WTC11 (cell line): ENCODE measurements around the gene HSFX3. TPM values are rescaled to one million over a fixed set of nuclear protein-coding genes. Genes with fewer than 3 reads are reported as not detected.

Experiments
- ATAC-seq: fragments of 200-7000 bp; cut with Tn5 transposase; 2 replicates; pipeline ENCODE4 v1.10.0; 2021; ENCODE audit warnings: mild to moderate bottlenecking, moderate library complexity
- CTCF ChIA-PET: fragments of 300-600 bp; sonication (Branson Sonifier 250); formaldehyde crosslinking; loops from one replicate; lab custom pipeline; 2021; ENCODE audit warnings: antibody characterized with exemption; lab: Charles Lee
- POLR2A ChIA-PET: fragments of 350-600 bp; sonication (Branson Sonifier 250); formaldehyde crosslinking; loops from one replicate; lab custom pipeline; 2021; ENCODE audit warnings: antibody characterized with exemption; lab: Charles Lee
- DNase-seq: peaks from one replicate; pipeline ENCODE4 v3.0.0; 2021; ENCODE audit warnings: low spot score
- H3K27ac Mint-ChIP-seq: 2 replicates; pipeline ENCODE4 v1.8.0; 2021; ENCODE audit warnings: mixed read lengths
- H3K27me3 Mint-ChIP-seq: 2 replicates; pipeline ENCODE4 v1.8.0; 2021; ENCODE audit warnings: low read depth, mild to moderate bottlenecking, moderate library complexity, mixed read lengths
- H3K36me3 Mint-ChIP-seq: 2 replicates; pipeline ENCODE4 v1.8.0; 2021; ENCODE audit warnings: mixed read lengths
- H3K4me1 Mint-ChIP-seq: 2 replicates; pipeline ENCODE4 v1.8.0; 2022; ENCODE audit warnings: mixed read lengths
- H3K4me3 Mint-ChIP-seq: 2 replicates; pipeline ENCODE4 v1.8.0; 2021; ENCODE audit warnings: mild to moderate bottlenecking, moderate library complexity, mixed read lengths
- H3K9me3 Mint-ChIP-seq: 2 replicates; pipeline ENCODE4 v1.8.0; 2021; ENCODE audit warnings: mixed read lengths
- CREB1 ChIP-seq: sonication (generic); formaldehyde crosslinking; IDR thresholded peaks from 2 replicates; pipeline ENCODE4 v1.8.0; 2023; ENCODE audit warnings: mild to moderate bottlenecking, missing genetic modification reagents
- CREM ChIP-seq: sonication (generic); formaldehyde crosslinking; IDR thresholded peaks from 2 replicates; pipeline ENCODE4 v1.8.1; 2022; ENCODE audit warnings: mild to moderate bottlenecking, missing genetic modification reagents, moderate library complexity
- EMX1 ChIP-seq: fragments of 250-450 bp; sonication (Bioruptor Pico); IDR thresholded peaks from 2 replicates; pipeline ENCODE4 v1.8.0; 2021; ENCODE audit warnings: mild to moderate bottlenecking
- KAT7 ChIP-seq: sonication (generic); formaldehyde crosslinking; IDR thresholded peaks from 2 replicates; pipeline ENCODE4 v1.8.1; 2023; ENCODE audit warnings: missing genetic modification reagents, mild to moderate bottlenecking, borderline replicate concordance
- NFYB ChIP-seq: sonication (generic); formaldehyde crosslinking; conservative IDR thresholded peaks from 2 replicates; pipeline ENCODE4 v1.8.0; 2022; ENCODE audit warnings: low read depth, missing genetic modification reagents
- NR2C2 ChIP-seq: sonication (generic); formaldehyde crosslinking; IDR thresholded peaks from 2 replicates; pipeline ENCODE4 v1.8.0; 2022; ENCODE audit warnings: mild to moderate bottlenecking, missing genetic modification reagents
- SP1 ChIP-seq: sonication (generic); formaldehyde crosslinking; conservative IDR thresholded peaks from 2 replicates; pipeline ENCODE4 v1.8.1; 2022; ENCODE audit warnings: missing genetic modification reagents
- TCF7 ChIP-seq: sonication (generic); formaldehyde crosslinking; IDR thresholded peaks from 2 replicates; pipeline ENCODE4 v1.8.0; 2022; ENCODE audit warnings: mild to moderate bottlenecking, low read depth, missing genetic modification reagents, moderate library complexity
- TEAD4 ChIP-seq: sonication (generic); formaldehyde crosslinking; IDR thresholded peaks from 2 replicates; pipeline ENCODE4 v1.8.0; 2022; ENCODE audit warnings: mild to moderate bottlenecking, missing genetic modification reagents
- USF1 ChIP-seq: sonication (generic); formaldehyde crosslinking; IDR thresholded peaks from 2 replicates; pipeline ENCODE4 v1.8.0; 2022; ENCODE audit warnings: mild to moderate bottlenecking, missing genetic modification reagents
- ZBTB43 ChIP-seq: sonication (generic); formaldehyde crosslinking; IDR thresholded peaks from 2 replicates; pipeline ENCODE4 v1.8.1; 2023; ENCODE audit warnings: mild to moderate bottlenecking, missing genetic modification reagents
- ZNF232 ChIP-seq: sonication (generic); formaldehyde crosslinking; IDR thresholded peaks from 2 replicates; pipeline ENCODE4 v1.8.0; 2022; ENCODE audit warnings: mild to moderate bottlenecking, missing genetic modification reagents
- ZNF396 ChIP-seq: fragments of 250-450 bp; sonication (Bioruptor Pico); IDR thresholded peaks from 2 replicates; pipeline ENCODE4 v1.8.0; 2021; ENCODE audit warnings: mild to moderate bottlenecking, moderate library complexity, borderline replicate concordance
- ZNF416 ChIP-seq: fragments of 250-450 bp; sonication (Bioruptor Pico); IDR thresholded peaks from 2 replicates; pipeline ENCODE4 v1.9.0; 2021; ENCODE audit warnings: mild to moderate bottlenecking, inconsistent platforms
- total RNA-seq: library from RNA; stranded (reverse); gene quantifications from 3 replicates; pipeline ENCODE4 v1.2.3, GENCODE V29; 2021
- TF ChIP-seq, protein P1 (sequence below): sonication (generic); formaldehyde crosslinking; IDR thresholded peaks from 2 replicates; pipeline ENCODE4 v1.8.1; 2022; ENCODE audit warnings: mild to moderate bottlenecking, missing genetic modification reagents, moderate library complexity, borderline replicate concordance
- TF ChIP-seq, protein P2 (sequence below): sonication (generic); formaldehyde crosslinking; IDR thresholded peaks from 2 replicates; pipeline ENCODE4 v1.8.0; 2023; ENCODE audit warnings: missing genetic modification reagents, mild to moderate bottlenecking, borderline replicate concordance
- TF ChIP-seq, protein P3 (sequence below): sonication (generic); formaldehyde crosslinking; IDR thresholded peaks from 2 replicates; pipeline ENCODE4 v1.8.1; 2023; ENCODE audit warnings: mild to moderate bottlenecking, missing genetic modification reagents, borderline replicate concordance
- TF ChIP-seq, protein P4 (sequence below): sonication (generic); formaldehyde crosslinking; IDR thresholded peaks from 2 replicates; pipeline ENCODE4 v1.8.0; 2023; ENCODE audit warnings: mild to moderate bottlenecking, missing genetic modification reagents

The HSFX3 gene
- total RNA-seq, 1 experiment from 2014 or later: not detected

DNA sequence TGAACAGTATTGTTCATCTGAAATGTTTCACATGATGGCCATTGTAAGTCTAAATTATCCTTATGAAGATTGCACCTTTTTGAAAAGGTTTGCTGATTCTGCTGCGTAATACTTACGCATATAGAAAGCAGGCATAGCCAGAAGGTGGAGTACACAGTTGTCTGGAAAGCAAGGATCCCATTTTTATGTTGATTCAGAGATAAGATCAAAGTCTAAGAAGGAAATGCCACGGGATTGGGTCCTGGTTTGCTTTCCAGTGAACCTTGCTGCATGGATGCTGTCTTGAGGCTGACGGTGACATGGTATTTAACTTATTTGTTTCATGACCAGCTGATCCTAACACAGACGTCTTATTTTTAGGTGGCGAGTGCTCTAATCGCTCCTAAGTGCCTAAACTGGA, 22.0 kb upstream of the HSFX3 start:
- Mint-ChIP-seq H3K27ac (no peak overlapping the region), H3K27me3 (no peaks in the 10 kb centered on the region; the same call in none of the 2 replicates), H3K4me3 (no peak overlapping the region), H3K9me3 (no peaks in the 10 kb centered on the region), H3K36me3 (no peaks in the 10 kb centered on the region), H3K4me1 (no peaks in the 10 kb centered on the region; the same call in 1 of the 2 replicates)
- DNase-seq: no peak
- CTCF ChIA-PET: no interaction called here
- TF ChIP-seq NFYB (no peak), SP1 (no peak), ZNF396 (CRISPR knock-in tag) (no peak), CREB1 (CRISPR knock-in tag) (no peak), EMX1 (CRISPR knock-in tag) (no peak), CREM (CRISPR knock-in tag) (no peak), TCF7 (CRISPR knock-in tag) (no peak), TEAD4 (CRISPR knock-in tag) (no peak), KAT7 (no peak), USF1 (CRISPR knock-in tag) (no peak), ZBTB43 (CRISPR knock-in tag) (no peak), NR2C2 (CRISPR knock-in tag) (no peak)
- TF ChIP-seq, protein P1, sequence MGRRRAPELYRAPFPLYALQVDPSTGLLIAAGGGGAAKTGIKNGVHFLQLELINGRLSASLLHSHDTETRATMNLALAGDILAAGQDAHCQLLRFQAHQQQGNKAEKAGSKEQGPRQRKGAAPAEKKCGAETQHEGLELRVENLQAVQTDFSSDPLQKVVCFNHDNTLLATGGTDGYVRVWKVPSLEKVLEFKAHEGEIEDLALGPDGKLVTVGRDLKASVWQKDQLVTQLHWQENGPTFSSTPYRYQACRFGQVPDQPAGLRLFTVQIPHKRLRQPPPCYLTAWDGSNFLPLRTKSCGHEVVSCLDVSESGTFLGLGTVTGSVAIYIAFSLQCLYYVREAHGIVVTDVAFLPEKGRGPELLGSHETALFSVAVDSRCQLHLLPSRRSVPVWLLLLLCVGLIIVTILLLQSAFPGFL: no peak
- TF ChIP-seq, protein P2, sequence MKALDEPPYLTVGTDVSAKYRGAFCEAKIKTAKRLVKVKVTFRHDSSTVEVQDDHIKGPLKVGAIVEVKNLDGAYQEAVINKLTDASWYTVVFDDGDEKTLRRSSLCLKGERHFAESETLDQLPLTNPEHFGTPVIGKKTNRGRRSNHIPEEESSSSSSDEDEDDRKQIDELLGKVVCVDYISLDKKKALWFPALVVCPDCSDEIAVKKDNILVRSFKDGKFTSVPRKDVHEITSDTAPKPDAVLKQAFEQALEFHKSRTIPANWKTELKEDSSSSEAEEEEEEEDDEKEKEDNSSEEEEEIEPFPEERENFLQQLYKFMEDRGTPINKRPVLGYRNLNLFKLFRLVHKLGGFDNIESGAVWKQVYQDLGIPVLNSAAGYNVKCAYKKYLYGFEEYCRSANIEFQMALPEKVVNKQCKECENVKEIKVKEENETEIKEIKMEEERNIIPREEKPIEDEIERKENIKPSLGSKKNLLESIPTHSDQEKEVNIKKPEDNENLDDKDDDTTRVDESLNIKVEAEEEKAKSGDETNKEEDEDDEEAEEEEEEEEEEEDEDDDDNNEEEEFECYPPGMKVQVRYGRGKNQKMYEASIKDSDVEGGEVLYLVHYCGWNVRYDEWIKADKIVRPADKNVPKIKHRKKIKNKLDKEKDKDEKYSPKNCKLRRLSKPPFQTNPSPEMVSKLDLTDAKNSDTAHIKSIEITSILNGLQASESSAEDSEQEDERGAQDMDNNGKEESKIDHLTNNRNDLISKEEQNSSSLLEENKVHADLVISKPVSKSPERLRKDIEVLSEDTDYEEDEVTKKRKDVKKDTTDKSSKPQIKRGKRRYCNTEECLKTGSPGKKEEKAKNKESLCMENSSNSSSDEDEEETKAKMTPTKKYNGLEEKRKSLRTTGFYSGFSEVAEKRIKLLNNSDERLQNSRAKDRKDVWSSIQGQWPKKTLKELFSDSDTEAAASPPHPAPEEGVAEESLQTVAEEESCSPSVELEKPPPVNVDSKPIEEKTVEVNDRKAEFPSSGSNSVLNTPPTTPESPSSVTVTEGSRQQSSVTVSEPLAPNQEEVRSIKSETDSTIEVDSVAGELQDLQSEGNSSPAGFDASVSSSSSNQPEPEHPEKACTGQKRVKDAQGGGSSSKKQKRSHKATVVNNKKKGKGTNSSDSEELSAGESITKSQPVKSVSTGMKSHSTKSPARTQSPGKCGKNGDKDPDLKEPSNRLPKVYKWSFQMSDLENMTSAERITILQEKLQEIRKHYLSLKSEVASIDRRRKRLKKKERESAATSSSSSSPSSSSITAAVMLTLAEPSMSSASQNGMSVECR (CRISPR knock-in tag): no peak
- TF ChIP-seq, protein P3, sequence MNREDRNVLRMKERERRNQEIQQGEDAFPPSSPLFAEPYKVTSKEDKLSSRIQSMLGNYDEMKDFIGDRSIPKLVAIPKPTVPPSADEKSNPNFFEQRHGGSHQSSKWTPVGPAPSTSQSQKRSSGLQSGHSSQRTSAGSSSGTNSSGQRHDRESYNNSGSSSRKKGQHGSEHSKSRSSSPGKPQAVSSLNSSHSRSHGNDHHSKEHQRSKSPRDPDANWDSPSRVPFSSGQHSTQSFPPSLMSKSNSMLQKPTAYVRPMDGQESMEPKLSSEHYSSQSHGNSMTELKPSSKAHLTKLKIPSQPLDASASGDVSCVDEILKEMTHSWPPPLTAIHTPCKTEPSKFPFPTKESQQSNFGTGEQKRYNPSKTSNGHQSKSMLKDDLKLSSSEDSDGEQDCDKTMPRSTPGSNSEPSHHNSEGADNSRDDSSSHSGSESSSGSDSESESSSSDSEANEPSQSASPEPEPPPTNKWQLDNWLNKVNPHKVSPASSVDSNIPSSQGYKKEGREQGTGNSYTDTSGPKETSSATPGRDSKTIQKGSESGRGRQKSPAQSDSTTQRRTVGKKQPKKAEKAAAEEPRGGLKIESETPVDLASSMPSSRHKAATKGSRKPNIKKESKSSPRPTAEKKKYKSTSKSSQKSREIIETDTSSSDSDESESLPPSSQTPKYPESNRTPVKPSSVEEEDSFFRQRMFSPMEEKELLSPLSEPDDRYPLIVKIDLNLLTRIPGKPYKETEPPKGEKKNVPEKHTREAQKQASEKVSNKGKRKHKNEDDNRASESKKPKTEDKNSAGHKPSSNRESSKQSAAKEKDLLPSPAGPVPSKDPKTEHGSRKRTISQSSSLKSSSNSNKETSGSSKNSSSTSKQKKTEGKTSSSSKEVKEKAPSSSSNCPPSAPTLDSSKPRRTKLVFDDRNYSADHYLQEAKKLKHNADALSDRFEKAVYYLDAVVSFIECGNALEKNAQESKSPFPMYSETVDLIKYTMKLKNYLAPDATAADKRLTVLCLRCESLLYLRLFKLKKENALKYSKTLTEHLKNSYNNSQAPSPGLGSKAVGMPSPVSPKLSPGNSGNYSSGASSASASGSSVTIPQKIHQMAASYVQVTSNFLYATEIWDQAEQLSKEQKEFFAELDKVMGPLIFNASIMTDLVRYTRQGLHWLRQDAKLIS: no peak
- TF ChIP-seq, all 79 proteins: peak for 0
- no peak for ATAC-seq
- POLR2A ChIA-PET: no interaction called here

DNA sequence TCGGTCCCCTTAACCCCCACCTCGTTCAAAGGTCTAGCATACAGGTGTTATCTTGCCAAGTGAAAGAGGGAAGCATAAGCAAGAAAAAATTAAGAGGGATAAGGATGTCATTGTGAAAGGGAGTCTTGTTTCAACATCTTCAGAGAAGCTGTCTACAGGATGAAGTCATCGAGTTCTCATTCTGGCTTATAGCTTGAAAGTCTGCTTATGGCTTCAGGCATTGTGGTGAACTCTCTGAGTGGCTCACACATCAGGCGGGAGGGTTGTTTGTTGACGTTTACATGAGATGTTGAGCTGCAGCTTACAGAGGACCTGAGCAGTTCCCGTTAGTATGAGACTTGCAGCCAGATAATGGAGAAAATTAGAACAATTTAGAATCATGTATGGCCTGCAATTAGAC, 20.9 kb upstream of the HSFX3 start:
- ChIA-PET CTCF (no interaction called here), POLR2A (no interaction called here)
- ATAC-seq: no peak
- no peaks in the 10 kb centered on the region; the same call in 1 of the 2 replicates for H3K4me1 Mint-ChIP-seq
- no peaks in the 10 kb centered on the region for H3K36me3 Mint-ChIP-seq
- no peak overlapping the region for H3K27ac Mint-ChIP-seq
- no peak for DNase-seq
- H3K9me3 Mint-ChIP-seq: no peaks in the 10 kb centered on the region
- H3K27me3 Mint-ChIP-seq: no peaks in the 10 kb centered on the region; the same call in none of the 2 replicates
- H3K4me3 Mint-ChIP-seq: no peak overlapping the region
- TF ChIP-seq, protein P3: no peak
- no peak for TF ChIP-seq ZNF416 (CRISPR knock-in tag)
- TF ChIP-seq, protein P4, sequence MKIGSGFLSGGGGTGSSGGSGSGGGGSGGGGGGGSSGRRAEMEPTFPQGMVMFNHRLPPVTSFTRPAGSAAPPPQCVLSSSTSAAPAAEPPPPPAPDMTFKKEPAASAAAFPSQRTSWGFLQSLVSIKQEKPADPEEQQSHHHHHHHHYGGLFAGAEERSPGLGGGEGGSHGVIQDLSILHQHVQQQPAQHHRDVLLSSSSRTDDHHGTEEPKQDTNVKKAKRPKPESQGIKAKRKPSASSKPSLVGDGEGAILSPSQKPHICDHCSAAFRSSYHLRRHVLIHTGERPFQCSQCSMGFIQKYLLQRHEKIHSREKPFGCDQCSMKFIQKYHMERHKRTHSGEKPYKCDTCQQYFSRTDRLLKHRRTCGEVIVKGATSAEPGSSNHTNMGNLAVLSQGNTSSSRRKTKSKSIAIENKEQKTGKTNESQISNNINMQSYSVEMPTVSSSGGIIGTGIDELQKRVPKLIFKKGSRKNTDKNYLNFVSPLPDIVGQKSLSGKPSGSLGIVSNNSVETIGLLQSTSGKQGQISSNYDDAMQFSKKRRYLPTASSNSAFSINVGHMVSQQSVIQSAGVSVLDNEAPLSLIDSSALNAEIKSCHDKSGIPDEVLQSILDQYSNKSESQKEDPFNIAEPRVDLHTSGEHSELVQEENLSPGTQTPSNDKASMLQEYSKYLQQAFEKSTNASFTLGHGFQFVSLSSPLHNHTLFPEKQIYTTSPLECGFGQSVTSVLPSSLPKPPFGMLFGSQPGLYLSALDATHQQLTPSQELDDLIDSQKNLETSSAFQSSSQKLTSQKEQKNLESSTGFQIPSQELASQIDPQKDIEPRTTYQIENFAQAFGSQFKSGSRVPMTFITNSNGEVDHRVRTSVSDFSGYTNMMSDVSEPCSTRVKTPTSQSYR (CRISPR knock-in tag): no peak
- TF ChIP-seq ZNF232: no peak
